HEK293 (cell line): ENCODE results near the gene OLIG2.

Source experiments
- CTCF ChIA-PET: fragments of 350-600 bp; formaldehyde crosslinking; extraction: SDS; loops from one replicate; lab custom pipeline; 2021; ENCODE audit warnings: antibody characterized with exemption; lab: Yijun Ruan, JAX
- POLR2A ChIA-PET: fragments of 300-600 bp; formaldehyde crosslinking; extraction: SDS; loops from one replicate; lab custom pipeline; 2020; ENCODE audit warnings: antibody characterized with exemption, inconsistent platforms; lab: Yijun Ruan, JAX
- H3K27ac ChIP-seq: fragments of 200-500 bp; sonication (Bioruptor generic); 2 replicates; pipeline ENCODE4 v1.5.1; 2014; ENCODE audit warnings: low read depth, low read length, control low read depth, inconsistent platforms; ENCODE audit errors: extremely low read depth
- H3K36me3 ChIP-seq, 2 experiments: fragments of 200-500 bp in 1 of 2; sonication (Bioruptor generic) in 1 of 2; 1 replicate in 1 of 2; 2 replicates in 1 of 2; pipeline ENCODE4 v1.5.1; 2014 to 2017; ENCODE audit warnings: inconsistent platforms in 2 of 2, low read length in 2 of 2; ENCODE audit not compliant: control insufficient read depth in 2 of 2, insufficient read depth in 1 of 2
- H3K4me1 ChIP-seq: fragments of 200-500 bp; sonication (Bioruptor generic); 2 replicates; pipeline ENCODE4 v1.5.1; 2014; ENCODE audit warnings: mild to moderate bottlenecking, low read length, inconsistent platforms; ENCODE audit not compliant: control insufficient read depth, insufficient read depth
- H3K4me3 ChIP-seq: 2 replicates; pipeline ENCODE4 v1.5.1; 2011; ENCODE audit warnings: low read depth, mild to moderate bottlenecking, control low read depth, low read length, moderate library complexity
- H3K9me3 ChIP-seq: fragments of 200-500 bp; sonication (Bioruptor generic); 2 replicates; pipeline ENCODE4 v1.5.1; 2014; ENCODE audit warnings: low read depth, low read length, inconsistent platforms; ENCODE audit not compliant: control insufficient read depth, insufficient read depth
- AEBP2 ChIP-seq: fragments of 450-650 bp; formaldehyde crosslinking; IDR thresholded peaks from 2 replicates; pipeline ENCODE4 v1.5.1; 2016; ENCODE audit warnings: missing biosample characterization, missing genetic modification characterization, borderline replicate concordance
- KLF16 ChIP-seq: fragments of 450-650 bp; formaldehyde crosslinking; IDR thresholded peaks from 2 replicates; pipeline ENCODE4 v1.5.1; 2017; ENCODE audit warnings: missing biosample characterization, missing genetic modification characterization
- MEIS1 ChIP-seq: sonication (generic); formaldehyde crosslinking; IDR thresholded peaks from 2 replicates; pipeline ENCODE4 v1.8.1; 2022; ENCODE audit warnings: missing genetic modification reagents, mild to moderate bottlenecking, borderline replicate concordance
- MZF1 ChIP-seq: fragments of 450-650 bp; formaldehyde crosslinking; IDR thresholded peaks from 2 replicates; pipeline ENCODE4 v1.5.1; 2017; ENCODE audit warnings: missing biosample characterization, missing genetic modification characterization, borderline replicate concordance
- ZBTB1 ChIP-seq: fragments of 450-650 bp; formaldehyde crosslinking; IDR thresholded peaks from 2 replicates; pipeline ENCODE4 v1.5.1; 2016; ENCODE audit warnings: missing biosample characterization, missing genetic modification characterization
- ZBTB10 ChIP-seq: fragments of 450-650 bp; formaldehyde crosslinking; IDR thresholded peaks from 2 replicates; pipeline ENCODE4 v1.5.1; 2016; ENCODE audit warnings: missing biosample characterization, missing genetic modification characterization
- ZNF121 ChIP-seq: fragments of 450-650 bp; formaldehyde crosslinking; IDR thresholded peaks from 2 replicates; pipeline ENCODE4 v1.5.1; 2016; ENCODE audit warnings: missing biosample characterization, missing genetic modification characterization
- ZNF146 ChIP-seq: fragments of 450-650 bp; formaldehyde crosslinking; IDR thresholded peaks from 2 replicates; pipeline ENCODE4 v1.5.1; 2016; ENCODE audit warnings: missing biosample characterization, missing genetic modification characterization
- ZNF157 ChIP-seq: fragments of 450-650 bp; formaldehyde crosslinking; IDR thresholded peaks from 2 replicates; pipeline ENCODE4 v1.5.1; 2016; ENCODE audit warnings: missing biosample characterization, missing genetic modification characterization
- ZNF518A ChIP-seq: fragments of 450-650 bp; formaldehyde crosslinking; conservative IDR thresholded peaks from 2 replicates; pipeline ENCODE4 v1.5.1; 2016; ENCODE audit warnings: low read depth, missing biosample characterization, missing genetic modification characterization
- ZNF585B ChIP-seq: fragments of 450-650 bp; formaldehyde crosslinking; IDR thresholded peaks from 2 replicates; pipeline ENCODE4 v1.5.1; 2016; ENCODE audit warnings: missing biosample characterization, missing genetic modification characterization
- ZNF664 ChIP-seq: fragments of 450-650 bp; formaldehyde crosslinking; IDR thresholded peaks from 2 replicates; pipeline ENCODE4 v1.5.1; 2016; ENCODE audit warnings: missing biosample characterization, missing genetic modification characterization
- TF ChIP-seq, protein P1 (sequence below): fragments of 450-650 bp; formaldehyde crosslinking; IDR thresholded peaks from 2 replicates; pipeline ENCODE4 v1.5.1; 2016; ENCODE audit warnings: missing biosample characterization, missing genetic modification characterization
- TF ChIP-seq, protein P2 (sequence below): fragments of 450-650 bp; formaldehyde crosslinking; IDR thresholded peaks from 2 replicates; pipeline ENCODE4 v1.5.1; 2016; ENCODE audit warnings: missing biosample characterization, missing genetic modification characterization, low read depth

The OLIG2 gene

GRCh38 chr21:33059380-33059841 is 33.7 kb downstream of the OLIG2 start (continued):
- no peak for TF ChIP-seq ZBTB10 (tag by site-specific recombination)

DNA sequence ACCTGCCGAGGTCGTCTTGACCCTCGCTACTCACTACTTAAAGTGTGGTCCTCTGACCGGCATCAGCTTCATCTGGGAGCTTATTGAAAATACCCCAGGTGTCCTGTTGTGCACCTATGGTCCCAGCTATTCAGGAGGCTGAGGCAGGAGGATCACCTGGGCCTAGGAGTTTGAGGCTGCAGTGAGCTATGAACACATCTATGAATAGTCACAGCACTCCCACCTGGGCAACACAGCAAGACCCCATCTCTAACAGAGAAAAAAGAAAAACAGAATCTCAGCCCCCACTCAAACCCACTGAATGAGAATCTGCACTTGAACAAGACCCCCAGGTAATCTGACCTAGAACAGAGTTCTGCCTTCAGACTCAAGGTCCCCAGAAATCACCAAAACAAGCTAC is 35.5 kb downstream of the OLIG2 start:
- no peaks in the 10 kb centered on the region for H3K36me3 ChIP-seq
- TF ChIP-seq ZNF121: peak; percentile 72
- no peak for TF ChIP-seq ZBTB1 (tag by site-specific recombination)
- TF ChIP-seq, all 188 proteins: peak for 1
- Histone ChIP-seq H3K9me3 (no peaks in the 10 kb centered on the region), H3K4me1 (peaks cover 3% of the 10 kb centered on the region; the same call in 1 of the 2 replicates), H3K4me3 (no peak overlapping the region), H3K27ac (no peak overlapping the region)
- POLR2A ChIA-PET: no interaction called here
- CTCF ChIA-PET: interaction anchor here (0.9 kb wide), 1 partner anchor 121 kb away, joined by 3 read pairs; no protein-coding TSS in a partner anchor

- H3K9me3 ChIP-seq: no peaks in the 10 kb centered on the region
- POLR2A ChIA-PET: interaction anchor here (1.6 kb wide), 1 partner anchor 9 kb away, joined by 3 read pairs; no protein-coding TSS in a partner anchor
- no peak overlapping the region for H3K4me3 ChIP-seq
- H3K36me3 ChIP-seq: no peaks in the 10 kb centered on the region
- TF ChIP-seq AEBP2 (tag by site-specific recombination) (no peak), ZNF518A (tag by site-specific recombination) (no peak), ZNF664 (tag by site-specific recombination) (peak; percentile 95), MZF1 (tag by site-specific recombination) (no peak), ZNF585B (tag by site-specific recombination) (no peak), ZNF121 (peak; percentile 80), ZNF157 (no peak), KLF16 (tag by site-specific recombination) (no peak), ZNF146 (tag by site-specific recombination) (no peak), MEIS1 (CRISPR knock-in tag) (no peak)
- TF ChIP-seq, protein P1, sequence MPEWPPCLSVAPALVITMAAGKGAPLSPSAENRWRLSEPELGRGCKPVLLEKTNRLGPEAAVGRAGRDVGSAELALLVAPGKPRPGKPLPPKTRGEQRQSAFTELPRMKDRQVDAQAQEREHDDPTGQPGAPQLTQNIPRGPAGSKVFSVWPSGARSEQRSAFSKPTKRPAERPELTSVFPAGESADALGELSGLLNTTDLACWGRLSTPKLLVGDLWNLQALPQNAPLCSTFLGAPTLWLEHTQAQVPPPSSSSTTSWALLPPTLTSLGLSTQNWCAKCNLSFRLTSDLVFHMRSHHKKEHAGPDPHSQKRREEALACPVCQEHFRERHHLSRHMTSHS (tag by site-specific recombination): no peak
- TF ChIP-seq, protein P2, sequence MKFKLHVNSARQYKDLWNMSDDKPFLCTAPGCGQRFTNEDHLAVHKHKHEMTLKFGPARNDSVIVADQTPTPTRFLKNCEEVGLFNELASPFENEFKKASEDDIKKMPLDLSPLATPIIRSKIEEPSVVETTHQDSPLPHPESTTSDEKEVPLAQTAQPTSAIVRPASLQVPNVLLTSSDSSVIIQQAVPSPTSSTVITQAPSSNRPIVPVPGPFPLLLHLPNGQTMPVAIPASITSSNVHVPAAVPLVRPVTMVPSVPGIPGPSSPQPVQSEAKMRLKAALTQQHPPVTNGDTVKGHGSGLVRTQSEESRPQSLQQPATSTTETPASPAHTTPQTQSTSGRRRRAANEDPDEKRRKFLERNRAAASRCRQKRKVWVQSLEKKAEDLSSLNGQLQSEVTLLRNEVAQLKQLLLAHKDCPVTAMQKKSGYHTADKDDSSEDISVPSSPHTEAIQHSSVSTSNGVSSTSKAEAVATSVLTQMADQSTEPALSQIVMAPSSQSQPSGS (tag by site-specific recombination): no peak
- H3K4me1 ChIP-seq: peaks cover 2% of the 10 kb centered on the region; the same call in 1 of the 2 replicates
- CTCF ChIA-PET: interaction anchor here (0.6 to 2.0 kb wide), 4 partner anchors 69 to 232 kb away, joined by 4 to 6 read pairs (median 4); no protein-coding TSS in a partner anchor
- no peak overlapping the region for H3K27ac ChIP-seq
These were observed 37.7 kb downstream of the OLIG2 start for GRCh38 chr21:33063375-33063883.
